HepG2 (cell line): ENCODE measurements around the gene LIM2. TPM values are rescaled to one million over a fixed set of nuclear protein-coding genes. Genes with fewer than 3 reads are reported as not detected.

Source experiments
- ATF7-NPFF ChIP-seq: sonication (generic); formaldehyde crosslinking; IDR thresholded peaks from 2 replicates; pipeline ENCODE4 v1.8.1; 2023; ENCODE audit warnings: mild to moderate bottlenecking, low read depth, missing genetic modification reagents, moderate library complexity
- CHCHD3 ChIP-seq: sonication (generic); formaldehyde crosslinking; IDR thresholded peaks from 2 replicates; pipeline ENCODE4 v1.8.0; 2022; ENCODE audit warnings: mild to moderate bottlenecking, missing genetic modification reagents, moderate library complexity
- DR1 ChIP-seq: sonication (generic); formaldehyde crosslinking; IDR thresholded peaks from 2 replicates; pipeline ENCODE4 v1.8.0; 2021; ENCODE audit warnings: mild to moderate bottlenecking, missing genetic modification reagents, inconsistent platforms
- EHMT2 ChIP-seq: fragments of 200-600 bp; sonication (generic); IDR thresholded peaks from 2 replicates; pipeline ENCODE4 v1.7.0; 2017; ENCODE audit warnings: antibody characterized with exemption, low read depth, low read length, borderline replicate concordance
- HMG20A ChIP-seq: IDR thresholded peaks from 2 replicates; pipeline ENCODE4 v1.6.1; 2016; ENCODE audit warnings: borderline replicate concordance
- HOXA5 ChIP-seq: sonication (generic); formaldehyde crosslinking; IDR thresholded peaks from 2 replicates; pipeline ENCODE4 v1.4.0; 2020; ENCODE audit warnings: missing genetic modification reagents
- LCORL ChIP-seq, 2 experiments: fragments of 450-650 bp in 1 of 2; sonication (generic) in 1 of 2; formaldehyde crosslinking in 1 of 2; IDR thresholded peaks; 2 replicates each; pipeline versions ENCODE4 v1.5.0 to v1.6.1; 2017 to 2020; ENCODE audit warnings: antibody characterized with exemption in 1 of 2, missing genetic modification reagents in 1 of 2
- MAFG ChIP-seq: sonication (generic); formaldehyde crosslinking; IDR thresholded peaks from 2 replicates; pipeline ENCODE4 v1.5.1; 2020; ENCODE audit warnings: mild to moderate bottlenecking, missing genetic modification reagents
- POLR2G ChIP-seq: fragments of 200-400 bp; formaldehyde crosslinking; IDR thresholded peaks from 2 replicates; pipeline ENCODE4 v1.6.1; 2018; ENCODE audit warnings: mild to moderate bottlenecking, low read depth, low read length, moderate library complexity
- PTBP1 ChIP-seq: fragments of 200-400 bp; formaldehyde crosslinking; IDR thresholded peaks from 2 replicates; pipeline ENCODE4 v1.6.1; 2018; ENCODE audit warnings: low read length, low read depth; ENCODE audit not compliant: poor library complexity, severe bottlenecking
- RELA ChIP-seq: sonication (generic); formaldehyde crosslinking; IDR thresholded peaks from 2 replicates; pipeline ENCODE4 v1.4.0; 2020; ENCODE audit warnings: missing genetic modification reagents
- SMC3 ChIP-seq: IDR thresholded peaks from 2 replicates; pipeline ENCODE4 v1.6.1; 2011; ENCODE audit warnings: low read length, improper control_type of control experiment
- ZBTB38 ChIP-seq: sonication (generic); formaldehyde crosslinking; IDR thresholded peaks from 2 replicates; pipeline ENCODE4 v1.5.1; 2020; ENCODE audit warnings: mild to moderate bottlenecking, missing genetic modification reagents
- ZC3H13 ChIP-seq: sonication (generic); formaldehyde crosslinking; IDR thresholded peaks from 2 replicates; pipeline ENCODE4 v1.8.1; 2023; ENCODE audit warnings: mild to moderate bottlenecking, missing genetic modification reagents, moderate library complexity
- ZNF160 ChIP-seq: sonication (generic); formaldehyde crosslinking; IDR thresholded peaks from 2 replicates; pipeline ENCODE4 v1.8.0; 2022; ENCODE audit warnings: mild to moderate bottlenecking, inconsistent platforms, missing genetic modification reagents
- ZNF251 ChIP-seq: sonication (generic); formaldehyde crosslinking; IDR thresholded peaks from 2 replicates; pipeline ENCODE4 v1.9.0; 2021; ENCODE audit warnings: mild to moderate bottlenecking, missing genetic modification reagents
- ZNF253 ChIP-seq: sonication (generic); formaldehyde crosslinking; IDR thresholded peaks from 2 replicates; pipeline ENCODE4 v1.8.0; 2022; ENCODE audit warnings: mild to moderate bottlenecking, missing genetic modification reagents, borderline replicate concordance
- ZNF343 ChIP-seq: sonication (generic); formaldehyde crosslinking; IDR thresholded peaks from 2 replicates; pipeline ENCODE4 v1.4.0; 2020; ENCODE audit warnings: mild to moderate bottlenecking, missing genetic modification reagents
- ZNF501 ChIP-seq: sonication (generic); formaldehyde crosslinking; IDR thresholded peaks from 2 replicates; pipeline ENCODE4 v1.5.1; 2020; ENCODE audit warnings: mild to moderate bottlenecking, moderate library complexity, missing genetic modification reagents
- ZNF629 ChIP-seq: sonication (generic); formaldehyde crosslinking; conservative IDR thresholded peaks from 2 replicates; pipeline ENCODE4 v1.5.0; 2020; ENCODE audit warnings: missing genetic modification reagents
- ZNF724P ChIP-seq: sonication (generic); formaldehyde crosslinking; IDR thresholded peaks from 2 replicates; pipeline ENCODE4 v1.8.0; 2022; ENCODE audit warnings: missing genetic modification reagents, borderline replicate concordance
- polyA plus RNA-seq, 8 experiments: library from polyadenylated mRNA; depleted of rRNA in 3 of 8; stranded (reverse) in 7 of 8; unstranded in 1 of 8; fragments of >200 nt; fragmentation: Illumina TruSeq in 4 of 8; extraction: Trizol in 4 of 8; gene quantifications; 2 replicates each; pipeline versions ENCODE4 v1.2.1 to v1.2.3, GENCODE V29; 2011 to 2016; ENCODE audit warnings: low read depth in 4 of 8, missing spikeins in 1 of 8, mixed read lengths in 1 of 8; ENCODE audit not compliant: insufficient read depth in 1 of 8
- total RNA-seq, 5 experiments: library from RNA; depleted of rRNA; stranded (reverse); fragments of >200 nt; fragmentation: Illumina TruSeq; extraction: Trizol; gene quantifications; 2 replicates each; pipeline ENCODE4 v1.2.3, GENCODE V29; 2016; ENCODE audit warnings: low read depth in 1 of 5
- TF ChIP-seq, protein P1 (sequence below): sonication (generic); formaldehyde crosslinking; IDR thresholded peaks from 2 replicates; pipeline ENCODE4 v1.8.0; 2022; ENCODE audit warnings: missing genetic modification reagents, low read depth, mild to moderate bottlenecking, borderline replicate concordance
- TF ChIP-seq, protein P2 (sequence below): sonication (generic); formaldehyde crosslinking; IDR thresholded peaks from 2 replicates; pipeline ENCODE4 v1.8.1; 2023; ENCODE audit warnings: mild to moderate bottlenecking, missing genetic modification reagents, borderline replicate concordance
- TF ChIP-seq, protein P3 (sequence below): IDR thresholded peaks from 2 replicates; pipeline ENCODE4 v1.6.1; 2016; ENCODE audit warnings: missing genetic modification reagents, missing compliant biosample characterization
- TF ChIP-seq, protein P4 (sequence below): sonication (generic); formaldehyde crosslinking; IDR thresholded peaks from 2 replicates; pipeline ENCODE4 v1.4.0; 2020; ENCODE audit warnings: missing genetic modification reagents, borderline replicate concordance
- TF ChIP-seq, protein P5 (sequence below), 2 experiments: fragments of 450-650 bp in 1 of 2; sonication (generic) in 1 of 2; formaldehyde crosslinking; IDR thresholded peaks; 2 replicates each; pipeline versions ENCODE4 v1.5.0 to v1.8.0; 2020 to 2022; ENCODE audit warnings: mild to moderate bottlenecking in 1 of 2, missing genetic modification reagents in 1 of 2

LIM2 gene
- total and polyA plus RNA-seq, 2 of the 13 experiments (the other 11 are each of a cell fraction or from before 2014, with no cell fraction given) = 1.3 TPM; not detected in 1

DNA sequence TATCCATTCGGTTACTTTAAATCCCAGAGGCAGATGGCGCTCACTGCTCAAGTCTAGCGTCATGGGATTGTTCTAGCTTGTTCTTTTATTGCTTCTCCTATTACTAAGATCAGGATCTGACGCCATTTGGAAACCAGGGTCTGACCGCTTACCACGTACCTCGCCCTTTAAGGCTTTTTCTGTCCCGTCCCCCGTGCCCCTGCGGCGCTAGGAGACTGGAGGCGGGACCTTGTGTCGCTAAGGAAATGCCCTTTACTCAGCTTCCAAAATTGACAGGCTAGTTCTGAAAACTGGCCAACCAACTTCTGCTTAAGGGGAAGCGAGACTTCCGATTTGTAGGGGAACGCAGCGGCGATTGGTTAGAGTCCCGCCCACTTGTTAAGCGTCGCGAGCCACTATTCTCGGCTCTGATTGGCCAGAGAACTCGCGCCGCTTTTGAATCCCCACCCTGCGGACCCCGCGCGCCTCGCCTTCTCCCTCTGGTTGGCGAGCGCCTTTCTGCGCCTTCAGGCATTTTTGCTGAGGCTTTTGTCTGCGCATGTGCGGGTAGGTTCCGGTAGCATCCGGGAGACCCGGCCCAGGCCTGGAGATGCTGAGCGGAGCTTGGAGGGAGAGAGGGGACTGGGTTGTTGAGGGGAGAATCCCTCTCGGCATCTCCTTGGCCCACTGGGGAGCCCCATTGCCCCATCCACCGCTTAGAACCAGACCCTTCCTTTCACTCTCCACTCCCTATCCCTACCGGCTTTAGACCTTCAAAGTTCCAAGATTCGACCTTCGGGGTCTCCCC, 6.5 kb upstream of the LIM2 start (continued):
- no peak; the same call in 1 of the 2 replicates for TF ChIP-seq EHMT2
- TF ChIP-seq POLR2G = peak; percentile 78
- no peak for TF ChIP-seq ZNF343 (CRISPR knock-in tag)
- no peak for TF ChIP-seq HMG20A
- TF ChIP-seq DR1 (CRISPR knock-in tag) = peak; percentile 80; the same call in 1 of the 2 replicates
- TF ChIP-seq ZC3H13 (CRISPR knock-in tag) = 0 out of 2 replicates have a peak, but pooled peaks have one; percentile 67
- TF ChIP-seq ZNF160 (CRISPR knock-in tag) = peak; percentile 65; the same call in 1 of the 2 replicates
- TF ChIP-seq, protein P1, sequence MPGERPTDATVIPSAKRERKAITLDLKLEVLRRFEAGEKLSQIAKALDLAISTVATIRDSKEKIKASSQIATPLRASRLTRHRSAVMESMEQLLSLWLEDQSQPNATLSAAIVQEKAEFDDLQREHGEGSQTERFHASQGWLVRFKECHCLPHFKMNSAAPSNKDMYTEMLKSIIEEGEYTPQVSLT (CRISPR knock-in tag) = no peak
- TF ChIP-seq ZNF501 (CRISPR knock-in tag) = peak; percentile 68
- TF ChIP-seq, protein P2, sequence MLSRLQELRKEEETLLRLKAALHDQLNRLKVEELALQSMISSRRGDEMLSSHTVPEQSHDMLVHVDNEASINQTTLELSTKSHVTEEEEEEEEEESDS = no peak
- TF ChIP-seq HOXA5 = no peak
- TF ChIP-seq PTBP1 = no peak
- peak; percentile 92; the same call in 1 of the 2 replicates for TF ChIP-seq ZNF253 (CRISPR knock-in tag)
- TF ChIP-seq, protein P3, sequence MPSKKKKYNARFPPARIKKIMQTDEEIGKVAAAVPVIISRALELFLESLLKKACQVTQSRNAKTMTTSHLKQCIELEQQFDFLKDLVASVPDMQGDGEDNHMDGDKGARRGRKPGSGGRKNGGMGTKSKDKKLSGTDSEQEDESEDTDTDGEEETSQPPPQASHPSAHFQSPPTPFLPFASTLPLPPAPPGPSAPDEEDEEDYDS (CRISPR knock-in tag) = peak; percentile 70
- TF ChIP-seq, protein P4, sequence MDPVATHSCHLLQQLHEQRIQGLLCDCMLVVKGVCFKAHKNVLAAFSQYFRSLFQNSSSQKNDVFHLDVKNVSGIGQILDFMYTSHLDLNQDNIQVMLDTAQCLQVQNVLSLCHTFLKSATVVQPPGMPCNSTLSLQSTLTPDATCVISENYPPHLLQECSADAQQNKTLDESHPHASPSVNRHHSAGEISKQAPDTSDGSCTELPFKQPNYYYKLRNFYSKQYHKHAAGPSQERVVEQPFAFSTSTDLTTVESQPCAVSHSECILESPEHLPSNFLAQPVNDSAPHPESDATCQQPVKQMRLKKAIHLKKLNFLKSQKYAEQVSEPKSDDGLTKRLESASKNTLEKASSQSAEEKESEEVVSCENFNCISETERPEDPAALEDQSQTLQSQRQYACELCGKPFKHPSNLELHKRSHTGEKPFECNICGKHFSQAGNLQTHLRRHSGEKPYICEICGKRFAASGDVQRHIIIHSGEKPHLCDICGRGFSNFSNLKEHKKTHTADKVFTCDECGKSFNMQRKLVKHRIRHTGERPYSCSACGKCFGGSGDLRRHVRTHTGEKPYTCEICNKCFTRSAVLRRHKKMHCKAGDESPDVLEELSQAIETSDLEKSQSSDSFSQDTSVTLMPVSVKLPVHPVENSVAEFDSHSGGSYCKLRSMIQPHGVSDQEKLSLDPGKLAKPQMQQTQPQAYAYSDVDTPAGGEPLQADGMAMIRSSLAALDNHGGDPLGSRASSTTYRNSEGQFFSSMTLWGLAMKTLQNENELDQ (CRISPR knock-in tag) = no peak
- TF ChIP-seq, protein P5, sequence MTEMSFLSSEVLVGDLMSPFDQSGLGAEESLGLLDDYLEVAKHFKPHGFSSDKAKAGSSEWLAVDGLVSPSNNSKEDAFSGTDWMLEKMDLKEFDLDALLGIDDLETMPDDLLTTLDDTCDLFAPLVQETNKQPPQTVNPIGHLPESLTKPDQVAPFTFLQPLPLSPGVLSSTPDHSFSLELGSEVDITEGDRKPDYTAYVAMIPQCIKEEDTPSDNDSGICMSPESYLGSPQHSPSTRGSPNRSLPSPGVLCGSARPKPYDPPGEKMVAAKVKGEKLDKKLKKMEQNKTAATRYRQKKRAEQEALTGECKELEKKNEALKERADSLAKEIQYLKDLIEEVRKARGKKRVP (CRISPR knock-in tag; IDR thresholded peaks at IDR 0.05) = peak in 1 of 2 experiments; percentile 72; a peak in 2 of 4 replicates
- no peak for TF ChIP-seq RELA (CRISPR knock-in tag)
- 0 out of 2 replicates have a peak, but pooled peaks have one; percentile 19 for TF ChIP-seq CHCHD3
- no peak for TF ChIP-seq LCORL (IDR thresholded peaks at IDR 0.05)
- TF ChIP-seq LCORL (CRISPR knock-in tag; IDR thresholded peaks at IDR 0.05) = no peak
- TF ChIP-seq ZNF629 (CRISPR knock-in tag) = no peak
- TF ChIP-seq MAFG (CRISPR knock-in tag) = no peak
- no peak for TF ChIP-seq SMC3
- TF ChIP-seq ZNF251 (CRISPR knock-in tag) = no peak
- no peak for TF ChIP-seq ZBTB38 (CRISPR knock-in tag)
- TF ChIP-seq ATF7-NPFF (CRISPR knock-in tag) = peak; percentile 88
- peak; percentile 79 for TF ChIP-seq ZNF724P (CRISPR knock-in tag)
